IPS-20b (cell line): ENCODE measurements around the gene PARD3.
"Not testable (repeated sequence)": the region's sequence is repeated elsewhere in the genome, so short reads cannot be mapped to it uniquely, and the experiment has no call there.

Source experiments
- H3K27ac ChIP-seq: one replicate; pipeline ENCODE4 v1.5.1; 2013; ENCODE audit warnings: low read length
- H3K27me3 ChIP-seq: 2 replicates; pipeline ENCODE4 v1.6.1; 2013; ENCODE audit warnings: mild to moderate bottlenecking, low read length, inconsistent platforms; ENCODE audit not compliant: insufficient read depth
- H3K36me3 ChIP-seq: 2 replicates; pipeline ENCODE4 v1.6.1; 2013; ENCODE audit warnings: low read depth, mild to moderate bottlenecking, inconsistent platforms, low read length, moderate library complexity; ENCODE audit not compliant: insufficient read depth
- H3K4me1 ChIP-seq: 2 replicates; pipeline ENCODE4 v1.6.1; 2013; ENCODE audit warnings: mild to moderate bottlenecking, control low read depth, inconsistent platforms, low read length, moderate library complexity; ENCODE audit not compliant: insufficient read depth
- H3K4me3 ChIP-seq: 2 replicates; pipeline ENCODE4 v1.5.1; 2013; ENCODE audit warnings: mild to moderate bottlenecking, low read length, inconsistent platforms
- H3K9ac ChIP-seq: 2 replicates; pipeline ENCODE4 v1.6.1; 2013; ENCODE audit warnings: low read depth, mild to moderate bottlenecking, inconsistent platforms, low read length, moderate library complexity
- H3K9me3 ChIP-seq: 2 replicates; pipeline ENCODE4 v1.6.1; 2013; ENCODE audit warnings: mild to moderate bottlenecking, low read depth, low read length, inconsistent platforms; ENCODE audit not compliant: insufficient read depth

The PARD3 gene

DNA sequence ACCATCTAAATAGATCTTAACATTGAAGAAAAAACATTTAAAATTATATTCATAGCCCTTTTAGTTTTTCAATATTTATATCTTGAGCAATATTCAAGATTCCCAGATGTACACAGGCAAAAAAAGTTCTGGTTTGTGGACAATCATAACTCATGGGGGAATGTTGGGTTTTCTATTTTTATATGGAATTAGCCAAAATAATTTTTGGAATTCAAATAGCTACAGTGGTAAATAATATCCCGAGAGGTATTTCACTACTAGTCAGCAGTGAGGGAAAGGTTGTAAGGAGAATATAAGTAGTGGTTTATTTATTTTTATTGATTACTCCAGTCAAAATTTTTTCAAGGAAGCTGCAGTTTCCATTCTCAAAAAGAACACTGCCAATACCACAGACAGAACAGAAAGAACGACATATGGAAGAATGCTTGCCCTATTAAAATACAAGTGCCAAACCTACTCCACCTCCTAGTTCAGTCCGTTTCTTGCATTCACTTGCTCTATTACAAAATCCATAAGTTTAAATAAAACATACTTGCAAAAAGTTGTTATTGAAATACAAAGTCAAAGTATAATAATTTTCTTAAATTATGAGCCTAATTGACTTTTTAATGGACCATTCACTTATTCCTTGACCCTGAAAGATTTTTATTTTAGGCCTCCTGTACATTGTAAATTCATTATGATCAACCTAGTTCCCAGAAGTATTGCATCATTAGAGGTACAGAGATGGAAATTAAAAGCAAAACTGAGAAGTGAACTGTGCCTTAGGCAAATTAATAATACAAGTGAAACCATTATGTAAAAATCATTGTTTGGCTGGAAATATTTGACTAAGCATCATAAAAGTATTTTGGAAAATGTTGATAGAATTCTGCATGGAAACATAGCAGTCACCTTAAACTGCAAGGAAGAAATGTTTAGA lies 533.2 kb downstream of the PARD3 start:
- no peaks in the 10 kb centered on the region for H3K36me3 ChIP-seq
- H3K9me3 ChIP-seq, result no peaks in the 10 kb centered on the region
- H3K9ac ChIP-seq, result no peak overlapping the region
- H3K27me3 ChIP-seq, result no peaks in the 10 kb centered on the region
- H3K4me1 ChIP-seq, result peaks cover 5% of the 10 kb centered on the region; the same call in 1 of the 2 replicates
- H3K27ac ChIP-seq, result no peak overlapping the region
- no peak overlapping the region for H3K4me3 ChIP-seq

DNA sequence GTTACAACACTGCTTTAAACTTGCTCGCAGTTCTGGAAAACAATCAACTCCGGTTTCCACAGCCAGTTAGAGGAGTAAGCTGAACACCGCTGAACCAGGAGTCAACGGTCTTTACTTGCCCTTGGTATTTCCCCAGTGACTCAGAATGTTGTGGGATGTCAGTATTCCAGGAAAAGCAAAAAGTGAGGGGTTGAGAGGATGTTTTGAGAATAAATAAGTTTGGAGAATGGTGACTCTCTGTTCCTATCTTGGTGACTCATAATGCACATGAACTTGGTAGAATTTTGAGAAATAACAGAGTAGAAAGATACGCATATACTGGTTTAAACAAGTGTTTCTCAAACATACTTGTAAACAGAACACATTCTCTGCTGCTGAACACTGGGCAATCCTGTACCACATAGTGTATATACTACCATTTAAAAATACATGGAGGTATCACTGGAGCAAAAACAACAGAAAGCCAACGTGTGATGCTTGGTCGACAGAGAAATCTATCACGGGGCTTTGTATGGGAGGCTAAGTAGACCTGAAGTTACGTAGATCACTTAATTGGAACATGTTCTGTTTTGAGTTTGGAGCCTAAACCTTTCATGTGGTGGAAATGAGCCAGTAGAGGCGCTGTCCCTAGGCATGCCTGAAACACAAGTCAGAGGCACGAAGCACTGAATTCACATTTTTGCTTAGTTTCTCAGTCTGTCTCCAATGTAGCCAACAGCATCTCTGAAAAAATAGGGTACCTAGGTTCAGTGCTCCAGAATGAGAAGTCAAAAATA lies 534.3 kb downstream of the PARD3 start:
- H3K27me3 ChIP-seq, result no peaks in the 10 kb centered on the region
- peaks cover 5% of the 10 kb centered on the region; the same call in 1 of the 2 replicates for H3K4me1 ChIP-seq
- H3K27ac ChIP-seq, result no peak overlapping the region
- no peak overlapping the region for H3K9ac ChIP-seq
- H3K36me3 ChIP-seq, result no peaks in the 10 kb centered on the region
- H3K4me3 ChIP-seq, result no peak overlapping the region
- H3K9me3 ChIP-seq, result no peaks in the 10 kb centered on the region

DNA sequence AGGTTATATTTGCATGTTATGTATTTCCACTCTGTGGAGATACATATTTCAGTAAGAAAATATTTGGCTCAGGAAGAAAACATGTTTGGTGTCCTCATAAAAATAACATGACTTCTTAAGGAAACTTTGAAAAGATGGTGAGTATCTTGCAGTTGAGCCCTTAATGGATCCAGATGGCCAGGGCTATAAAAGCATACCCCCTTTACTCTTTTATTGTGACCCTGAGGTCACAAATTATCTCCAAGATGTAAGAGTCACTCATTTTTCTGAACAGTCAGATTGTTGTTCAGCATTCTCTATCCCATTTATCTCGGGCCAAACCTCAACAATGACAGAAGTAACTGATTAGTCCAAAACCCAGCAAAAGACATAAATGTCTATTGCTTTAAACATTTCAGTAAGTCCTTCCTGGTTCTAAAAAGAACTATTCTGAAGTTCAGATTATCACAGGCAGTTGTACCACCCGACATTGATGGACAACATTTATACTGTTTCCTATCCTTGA lies 539.4 kb downstream of the PARD3 start:
- H3K27me3 ChIP-seq, result no peaks in the 10 kb centered on the region
- H3K9me3 ChIP-seq, result no peaks in the 10 kb centered on the region
- no peak overlapping the region for H3K9ac ChIP-seq
- H3K36me3 ChIP-seq, result no peaks in the 10 kb centered on the region
- peaks cover 5% of the 10 kb centered on the region; the same call in 1 of the 2 replicates for H3K4me1 ChIP-seq
- H3K4me3 ChIP-seq, result no peak overlapping the region
- no peak overlapping the region for H3K27ac ChIP-seq

DNA sequence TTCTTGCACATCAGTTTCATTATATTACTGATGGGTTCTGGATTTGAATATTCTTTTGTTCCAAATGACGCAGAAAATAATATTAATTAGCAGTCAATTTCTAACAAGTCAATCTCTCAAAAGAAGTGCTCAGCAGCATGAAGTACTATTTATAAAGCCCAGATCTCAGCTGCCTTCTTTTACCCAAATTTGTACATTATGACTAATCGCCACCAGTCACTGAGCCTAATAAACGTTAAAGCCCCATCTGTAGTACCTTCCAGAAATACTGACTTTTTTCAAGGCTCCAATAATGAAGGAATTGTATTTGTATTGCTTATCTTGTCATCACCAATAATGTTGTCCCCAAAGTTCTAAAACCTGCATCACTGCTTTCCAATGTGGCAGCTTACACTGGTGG lies 540.2 kb downstream of the PARD3 start:
- H3K4me3 ChIP-seq, result no peak overlapping the region
- no peaks in the 10 kb centered on the region for H3K36me3 ChIP-seq
- peaks cover 5% of the 10 kb centered on the region; the same call in 1 of the 2 replicates for H3K4me1 ChIP-seq
- H3K9ac ChIP-seq, result no peak overlapping the region
- H3K27ac ChIP-seq, result no peak overlapping the region
- no peaks in the 10 kb centered on the region for H3K27me3 ChIP-seq
- no peaks in the 10 kb centered on the region for H3K9me3 ChIP-seq

DNA sequence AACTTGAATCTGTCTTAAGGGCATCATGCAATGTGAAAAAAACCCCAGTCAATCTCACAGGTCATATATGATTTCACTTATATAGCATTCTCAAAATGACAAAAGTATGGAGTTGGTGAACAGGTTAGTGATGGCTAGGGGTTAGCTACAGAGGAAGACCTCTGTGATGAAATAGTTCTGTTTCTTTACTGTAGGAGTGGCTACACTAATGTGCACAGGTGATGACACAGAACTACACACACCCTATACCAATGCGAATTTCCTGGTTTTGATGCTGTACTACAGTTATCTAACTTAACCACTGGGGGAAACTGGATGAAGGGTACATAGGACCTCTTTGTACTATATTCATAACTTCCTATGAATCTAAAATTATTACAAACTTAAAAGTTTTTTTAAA lies 541.8 kb downstream of the PARD3 start:
- Histone ChIP-seq H3K36me3 (no peaks in the 10 kb centered on the region), H3K9me3 (no peaks in the 10 kb centered on the region), H3K4me1 (no peaks in the 10 kb centered on the region), H3K27ac (no peak overlapping the region), H3K27me3 (no peaks in the 10 kb centered on the region), H3K4me3 (no peak overlapping the region), H3K9ac (no peak overlapping the region)

DNA sequence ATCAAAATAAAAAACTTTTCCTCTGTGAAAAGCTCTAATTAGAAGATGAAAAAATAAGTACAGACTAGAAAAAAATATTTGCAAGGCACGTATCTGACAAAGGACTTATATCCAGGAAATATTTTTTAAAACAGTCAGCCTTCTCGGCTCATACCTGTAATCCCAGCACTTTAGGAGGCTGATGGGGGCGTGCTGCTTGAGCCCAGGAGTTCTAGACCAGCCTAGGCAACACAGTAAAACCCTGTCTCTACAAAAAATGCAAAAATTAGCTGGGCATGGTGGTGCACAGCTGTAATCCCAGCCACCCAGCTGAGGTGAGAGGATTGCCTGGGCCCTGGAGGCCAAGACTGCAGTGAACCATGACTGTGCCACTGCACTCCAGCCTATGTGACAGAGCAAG lies 542.8 kb downstream of the PARD3 start:
- no peaks in the 10 kb centered on the region for H3K36me3 ChIP-seq
- H3K27me3 ChIP-seq, result no peaks in the 10 kb centered on the region
- H3K4me1 ChIP-seq, result no peaks in the 10 kb centered on the region
- H3K27ac ChIP-seq, result no peak overlapping the region
- H3K4me3 ChIP-seq, result no peak overlapping the region
- no peaks in the 10 kb centered on the region for H3K9me3 ChIP-seq
- no peak overlapping the region for H3K9ac ChIP-seq

DNA sequence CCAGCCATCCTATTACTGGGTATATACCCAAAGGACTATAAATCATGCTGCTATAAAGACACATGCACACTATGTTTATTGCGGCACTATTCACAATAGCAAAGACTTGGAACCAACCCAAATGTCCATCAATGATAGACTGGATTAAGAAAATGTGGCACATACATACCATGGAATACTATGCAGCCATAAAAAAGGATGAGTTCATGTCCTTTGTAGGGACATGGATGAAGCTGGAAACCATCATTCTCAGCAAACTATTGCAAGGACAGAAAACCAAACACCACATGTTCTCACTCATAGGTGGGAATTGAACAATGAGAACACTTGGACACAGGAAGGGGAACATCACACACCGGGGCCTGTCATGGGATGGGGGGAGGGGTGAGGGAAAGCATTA lies 546.7 kb downstream of the PARD3 start:
- H3K36me3 ChIP-seq, H3K27ac ChIP-seq, H3K9me3 ChIP-seq, H3K9ac ChIP-seq, H3K4me3 ChIP-seq, H3K27me3 ChIP-seq, H3K4me1 ChIP-seq: not testable (repeated sequence)

DNA sequence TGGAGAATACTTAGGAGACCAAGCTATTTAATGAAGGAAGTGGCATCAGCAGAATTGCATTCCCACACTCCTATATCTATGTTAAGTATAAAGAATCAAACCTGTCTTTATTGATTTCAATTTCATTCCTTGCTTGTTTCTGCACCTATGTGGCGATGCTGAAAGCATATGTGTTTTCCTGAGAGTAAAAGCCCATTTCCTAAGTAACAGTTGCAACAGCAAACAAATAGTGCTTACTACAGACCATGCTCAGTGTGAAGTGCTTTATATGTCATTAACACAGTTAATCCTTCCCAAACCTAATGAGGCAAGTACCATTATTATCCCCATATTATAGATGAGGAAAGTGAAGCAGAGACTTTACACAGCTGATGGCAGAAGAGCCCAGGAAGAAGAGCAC lies 552.1 kb downstream of the PARD3 start:
- Histone ChIP-seq H3K9ac (no peak overlapping the region), H3K9me3 (no peaks in the 10 kb centered on the region), H3K27me3 (no peaks in the 10 kb centered on the region), H3K36me3 (no peaks in the 10 kb centered on the region), H3K4me1 (no peaks in the 10 kb centered on the region), H3K4me3 (no peak overlapping the region), H3K27ac (no peak overlapping the region)

DNA sequence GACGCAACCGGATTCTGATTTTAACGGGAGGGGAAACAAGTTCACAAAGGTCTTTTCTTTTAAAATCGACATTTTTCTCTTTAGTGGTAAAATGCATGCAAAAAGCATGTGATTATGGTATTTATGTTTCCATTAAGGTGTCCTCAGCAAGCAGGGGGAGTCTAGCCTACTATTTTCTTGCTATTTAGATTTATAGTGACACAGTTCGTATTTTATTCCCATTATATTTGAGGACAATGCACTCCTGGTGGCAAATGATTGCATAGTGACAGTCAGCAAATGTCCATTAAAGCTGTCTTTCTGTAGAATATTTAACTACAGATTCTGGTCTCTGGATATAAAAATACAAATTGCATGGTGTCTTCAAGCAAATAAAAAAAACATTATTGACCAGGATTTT lies 554.2 kb downstream of the PARD3 start:
- Histone ChIP-seq H3K36me3 (no peaks in the 10 kb centered on the region), H3K9ac (no peak overlapping the region), H3K4me1 (no peaks in the 10 kb centered on the region; the same call in 1 of the 2 replicates), H3K9me3 (no peaks in the 10 kb centered on the region), H3K27ac (no peak overlapping the region), H3K27me3 (no peaks in the 10 kb centered on the region), H3K4me3 (no peak overlapping the region)

DNA sequence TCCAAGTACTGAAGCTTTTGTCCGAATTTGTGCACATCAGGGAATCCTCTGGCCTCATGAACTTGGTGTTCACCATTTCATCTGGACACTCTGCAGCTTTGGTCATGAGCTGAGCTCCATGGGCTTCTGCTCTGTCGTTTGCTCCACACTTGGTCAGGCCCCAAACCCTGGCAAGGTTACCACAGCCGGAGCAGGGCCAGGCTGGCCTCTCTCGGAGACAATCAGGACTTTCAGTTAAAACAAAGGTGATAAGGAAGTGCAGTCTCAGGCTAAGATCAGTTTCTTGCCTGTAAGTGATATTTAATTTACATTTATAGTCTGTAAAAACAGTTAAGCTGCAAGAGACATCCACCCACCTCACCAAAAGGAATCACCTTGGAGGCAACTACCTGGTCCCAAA lies 558.9 kb downstream of the PARD3 start:
- Histone ChIP-seq H3K36me3 (no peaks in the 10 kb centered on the region), H3K27me3 (no peaks in the 10 kb centered on the region), H3K9me3 (no peaks in the 10 kb centered on the region), H3K4me3 (no peak overlapping the region), H3K27ac (no peak overlapping the region), H3K4me1 (peaks cover 13% of the 10 kb centered on the region; the same call in 1 of the 2 replicates), H3K9ac (no peak overlapping the region)

DNA sequence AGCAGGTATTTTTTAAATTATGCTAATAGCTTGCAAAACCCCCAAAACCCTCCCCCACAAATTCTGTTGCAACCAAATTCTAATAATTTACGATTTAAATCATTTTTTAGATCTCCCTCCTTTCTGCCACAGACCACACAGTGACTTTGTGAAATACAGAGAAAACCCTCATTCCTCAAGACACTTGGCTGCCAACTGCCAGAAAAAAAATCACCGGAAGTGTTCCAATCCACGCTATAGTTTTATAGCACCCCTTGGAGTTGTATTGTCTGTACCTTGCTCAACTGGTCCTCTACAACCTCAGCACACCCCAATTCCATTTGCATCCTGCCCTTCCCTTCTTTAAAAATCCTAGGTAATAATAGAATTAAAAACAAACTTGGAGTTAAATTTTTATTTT lies 560.1 kb downstream of the PARD3 start:
- H3K9ac ChIP-seq, result no peak overlapping the region
- H3K4me1 ChIP-seq, result peaks cover 13% of the 10 kb centered on the region; the same call in 1 of the 2 replicates
- no peak overlapping the region for H3K27ac ChIP-seq
- no peaks in the 10 kb centered on the region for H3K36me3 ChIP-seq
- no peaks in the 10 kb centered on the region for H3K9me3 ChIP-seq
- H3K27me3 ChIP-seq, result no peaks in the 10 kb centered on the region
- H3K4me3 ChIP-seq, result no peak overlapping the region
